ENCODE measurements around the gene BAZ2B.

GRCh38 chr2:159410276-159410675 lies 206.1 kb downstream of the BAZ2B start:
- TF ChIP-seq POLR2A (IDR thresholded peaks at IDR 0.05; ENCODE audit: low read depth, low read length) (no peak), SPI1 (IDR thresholded peaks at IDR 0.05; ENCODE audit: low read depth, low read length) (no peak), POLR2AphosphoS5 (IDR thresholded peaks at IDR 0.05; ENCODE audit: low read depth, low read length) (no peak), TAF1 (IDR thresholded peaks at IDR 0.05; ENCODE audit: low read depth, low read length) (no peak), POU2F2 (IDR thresholded peaks at IDR 0.05; ENCODE audit: low read depth, low read length) (no peak)
